Ramos (cell line): Measurements from ENCODE around the gene KLHL21.

Experiments used
- in situ Hi-C: fragments of 300-500 bp; cut with MboI; formaldehyde crosslinking; loops from one replicate; pipeline ENCODE4 v1.14.3; 2022; ENCODE audit warnings: low sequenced_read_pairs; ENCODE audit not compliant: unreplicated experiment

Gene KLHL21, protein sequence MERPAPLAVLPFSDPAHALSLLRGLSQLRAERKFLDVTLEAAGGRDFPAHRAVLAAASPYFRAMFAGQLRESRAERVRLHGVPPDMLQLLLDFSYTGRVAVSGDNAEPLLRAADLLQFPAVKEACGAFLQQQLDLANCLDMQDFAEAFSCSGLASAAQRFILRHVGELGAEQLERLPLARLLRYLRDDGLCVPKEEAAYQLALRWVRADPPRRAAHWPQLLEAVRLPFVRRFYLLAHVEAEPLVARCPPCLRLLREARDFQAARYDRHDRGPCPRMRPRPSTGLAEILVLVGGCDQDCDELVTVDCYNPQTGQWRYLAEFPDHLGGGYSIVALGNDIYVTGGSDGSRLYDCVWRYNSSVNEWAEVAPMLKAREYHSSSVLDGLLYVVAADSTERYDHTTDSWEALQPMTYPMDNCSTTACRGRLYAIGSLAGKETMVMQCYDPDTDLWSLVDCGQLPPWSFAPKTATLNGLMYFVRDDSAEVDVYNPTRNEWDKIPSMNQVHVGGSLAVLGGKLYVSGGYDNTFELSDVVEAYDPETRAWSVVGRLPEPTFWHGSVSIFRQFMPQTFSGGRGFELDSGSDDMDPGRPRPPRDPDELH

DNA sequence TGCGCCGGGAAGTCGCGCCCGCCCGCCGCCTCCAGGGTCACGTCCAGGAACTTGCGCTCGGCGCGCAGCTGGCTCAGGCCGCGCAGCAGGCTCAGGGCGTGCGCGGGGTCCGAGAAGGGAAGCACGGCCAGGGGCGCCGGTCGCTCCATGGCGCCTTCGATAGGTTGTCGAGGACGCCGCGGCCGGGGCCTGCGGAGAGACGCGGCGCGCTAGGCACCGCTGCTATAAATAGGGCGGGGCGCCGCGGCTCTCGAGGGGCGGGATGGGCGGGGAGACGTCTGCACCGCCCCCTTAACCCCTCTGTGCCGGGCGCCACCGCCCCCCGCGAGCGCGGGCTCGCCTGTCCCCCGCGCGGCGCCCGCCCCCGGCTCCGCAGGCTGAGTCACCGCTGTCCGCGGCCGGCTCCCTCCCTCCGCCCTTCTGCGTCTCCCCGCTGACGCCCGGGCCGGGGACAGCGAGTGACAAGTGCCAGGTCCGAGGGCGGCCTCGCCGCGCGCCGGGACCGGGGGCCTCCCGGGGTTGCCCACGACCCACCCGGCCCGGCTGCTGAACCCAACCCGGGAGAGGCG lies at the start of gene KLHL21:
Gene KLHL21 (minus strand): TSS at position 201 of the 569 bp plus-strand sequence. CDS start 52 bp downstream, at position 149.
- in situ Hi-C loops = no loop called here

DNA sequence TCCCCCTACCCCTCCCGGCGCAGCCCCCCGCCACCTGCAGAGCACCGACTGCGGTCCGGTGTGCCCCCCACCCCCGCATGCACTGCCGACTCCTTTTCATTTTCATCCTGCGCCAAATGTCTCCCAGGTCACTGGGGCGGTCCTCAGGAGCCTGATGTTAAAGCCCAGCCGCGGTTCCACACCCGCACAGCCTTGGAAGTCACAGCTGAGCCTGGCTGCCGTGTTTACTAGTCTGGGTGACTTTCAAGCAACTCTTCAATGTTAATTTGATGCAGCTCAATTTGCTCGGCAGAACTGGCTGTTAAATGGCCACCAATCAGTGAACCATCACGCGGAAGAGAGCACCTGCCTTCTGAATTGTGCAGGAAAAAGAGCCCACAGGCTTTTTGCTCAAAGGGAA lies 49.2 kb upstream of the KLHL21 start:
- in situ Hi-C loops = no loop called here

DNA sequence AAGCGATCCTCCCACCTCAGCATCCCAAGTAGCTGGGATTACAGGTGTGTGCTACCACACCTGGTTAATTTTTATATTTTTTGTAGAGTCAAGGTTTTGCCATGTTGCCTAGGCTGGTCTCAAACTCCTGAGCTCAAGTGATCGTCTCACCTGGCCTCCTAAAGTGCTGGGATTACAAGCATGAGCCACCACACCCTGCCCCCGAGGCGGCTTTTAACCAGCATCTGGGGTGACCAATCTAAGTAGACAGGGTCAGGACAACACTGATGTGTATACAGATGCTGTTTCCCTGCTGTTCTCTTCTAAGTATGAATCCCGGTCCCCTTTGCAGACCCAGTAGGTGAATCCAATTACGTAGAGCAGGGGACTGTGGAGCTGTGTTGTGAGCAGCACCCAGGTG lies 45.9 kb upstream of the KLHL21 start:
- in situ Hi-C loops = loop anchor here (25.0 kb wide), 1 partner anchor 161 kb away; the partner anchor contains the start of gene PLEKHG5

DNA sequence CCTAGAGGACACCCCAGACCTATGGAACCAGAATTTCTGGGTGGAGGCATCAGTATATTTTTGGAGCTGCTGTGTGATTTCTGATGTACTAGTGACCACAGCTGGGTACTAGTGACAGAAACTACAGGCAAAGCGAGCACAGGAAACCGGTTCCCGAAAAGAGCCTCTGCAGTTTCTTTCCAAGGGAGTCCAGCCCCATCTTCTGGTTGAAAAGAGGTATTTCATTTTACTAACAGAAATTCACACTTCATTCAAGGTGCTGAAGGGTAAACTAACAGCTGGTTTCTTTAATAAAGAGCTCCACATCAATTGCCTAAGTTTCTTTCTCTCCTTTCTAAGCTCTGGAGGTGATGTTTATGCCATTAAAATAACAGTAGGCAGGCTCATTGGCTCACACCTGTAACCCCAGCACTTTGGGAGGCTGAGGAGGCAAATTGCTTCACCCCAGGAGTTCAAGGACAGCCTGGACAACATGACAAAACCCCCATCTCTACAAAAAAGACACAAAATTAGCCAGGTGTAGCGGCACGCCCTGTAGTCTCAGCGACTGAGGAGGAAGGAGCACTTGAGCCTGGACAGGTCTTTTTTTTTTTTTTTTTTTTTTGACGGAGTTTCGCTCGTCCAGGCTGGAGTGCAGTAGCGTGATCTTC lies 44.0 kb upstream of the KLHL21 start:
- in situ Hi-C loops = loop anchor here (25.0 kb wide), 1 partner anchor 159 kb away; the partner anchor contains the start of gene PLEKHG5

DNA sequence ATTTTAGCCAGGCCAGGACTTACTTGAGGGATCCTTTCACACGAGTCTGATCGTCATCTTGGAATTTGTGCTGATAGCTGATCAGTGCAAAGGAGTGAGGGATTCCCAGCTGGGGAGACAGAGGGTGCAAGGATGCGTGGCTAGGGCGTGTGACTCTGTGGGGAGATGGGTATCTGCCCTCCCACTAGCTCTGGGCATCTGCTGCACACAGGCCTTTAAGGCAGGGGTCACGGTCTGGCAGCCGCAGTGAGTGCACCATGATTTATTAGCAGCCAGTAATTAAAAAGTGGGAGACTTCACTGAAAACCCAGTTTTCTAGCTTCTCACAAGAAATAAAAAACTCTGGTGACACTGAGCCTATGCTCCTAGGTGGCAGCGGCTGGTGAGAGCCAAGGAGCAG lies 42.3 kb upstream of the KLHL21 start:
- in situ Hi-C loops = loop anchor here (25.0 kb wide), 1 partner anchor 158 kb away; the partner anchor contains the start of gene PLEKHG5

DNA sequence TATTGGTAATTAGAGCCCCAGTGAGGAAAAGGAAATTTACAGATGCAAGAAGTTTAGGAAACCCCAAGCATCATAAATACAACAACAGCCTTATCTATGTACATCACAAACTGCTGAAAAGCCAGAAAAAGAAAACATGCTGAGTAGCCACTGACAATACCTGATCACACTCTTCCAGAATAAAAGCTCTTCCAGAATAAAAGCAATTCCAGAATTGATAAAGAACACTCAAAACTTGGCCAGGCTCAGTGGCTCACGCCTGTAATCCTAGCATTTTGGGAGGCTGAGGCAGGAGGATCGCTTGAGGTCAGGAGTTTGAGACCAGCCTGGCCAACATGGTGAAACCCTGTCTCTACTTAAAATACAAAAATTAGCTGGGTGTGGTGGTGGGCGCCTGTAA lies 38.2 kb upstream of the KLHL21 start:
- in situ Hi-C loops = loop anchor here (25.0 kb wide), 1 partner anchor 154 kb away; the partner anchor contains the start of gene PLEKHG5

DNA sequence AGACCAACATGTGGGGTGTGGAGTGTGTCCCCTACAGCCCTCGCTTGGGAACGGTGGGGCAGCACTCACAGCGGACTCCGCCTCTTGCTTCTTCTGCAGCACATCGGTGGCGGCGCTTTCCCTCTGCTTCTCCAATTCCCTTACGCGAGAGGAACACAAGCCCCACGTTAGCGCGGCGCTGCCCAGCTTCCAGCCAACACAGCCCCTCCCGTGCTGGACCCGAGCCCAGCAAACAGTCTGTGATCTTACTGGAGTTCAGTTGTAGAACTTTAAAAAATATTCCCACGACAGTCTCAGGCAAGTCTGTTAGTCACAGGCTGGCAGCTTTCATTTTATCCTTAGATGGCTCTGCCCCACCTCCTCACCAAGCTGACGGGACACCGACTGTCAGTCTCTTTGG lies 35.6 kb upstream of the KLHL21 start:
- in situ Hi-C loops = loop anchor here (25.0 kb wide), 1 partner anchor 151 kb away; the partner anchor contains the start of gene PLEKHG5

DNA sequence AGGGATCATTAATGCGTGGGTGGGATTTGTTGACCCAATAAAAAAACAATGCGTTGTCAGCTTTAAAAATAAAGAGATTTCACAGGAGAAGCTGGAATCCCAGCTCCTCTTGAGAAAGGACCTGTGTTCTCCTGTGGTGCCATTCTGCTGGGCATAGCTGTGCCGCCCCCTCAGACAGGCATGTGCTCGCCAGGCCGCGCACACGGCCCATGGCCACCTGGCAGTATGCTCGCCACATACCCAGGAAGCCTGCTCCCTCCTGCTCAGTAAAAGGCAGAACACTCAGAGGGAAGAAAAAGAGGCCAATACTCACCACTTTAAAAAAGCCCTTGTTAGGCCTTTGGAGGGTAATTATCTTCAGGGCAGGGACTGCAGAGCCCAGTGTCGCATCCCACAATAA lies 35.1 kb upstream of the KLHL21 start:
- in situ Hi-C loops = loop anchor here (25.0 kb wide), 1 partner anchor 150 kb away; the partner anchor contains the start of gene PLEKHG5

DNA sequence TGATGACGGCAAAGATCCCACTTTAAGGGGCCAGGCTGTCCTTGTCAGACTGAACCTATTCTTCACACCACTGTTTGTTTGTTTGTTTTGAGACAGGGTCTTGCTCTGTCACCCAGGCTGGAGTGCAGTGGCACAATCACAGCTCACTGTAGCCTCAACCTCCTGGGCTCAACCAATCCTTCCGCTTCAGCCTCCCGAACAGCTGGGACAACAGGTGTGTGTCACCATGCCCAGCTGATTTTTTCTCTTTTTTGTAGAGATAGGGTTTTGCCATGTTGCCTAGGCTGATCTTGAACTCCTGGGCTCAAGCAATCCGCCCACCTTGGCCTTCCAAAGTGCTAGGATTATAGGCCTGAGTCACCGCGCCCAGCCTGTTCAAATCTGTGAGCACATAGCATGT lies 34.1 kb upstream of the KLHL21 start:
- in situ Hi-C loops = loop anchor here (25.0 kb wide), 1 partner anchor 149 kb away; the partner anchor contains the start of gene PLEKHG5

DNA sequence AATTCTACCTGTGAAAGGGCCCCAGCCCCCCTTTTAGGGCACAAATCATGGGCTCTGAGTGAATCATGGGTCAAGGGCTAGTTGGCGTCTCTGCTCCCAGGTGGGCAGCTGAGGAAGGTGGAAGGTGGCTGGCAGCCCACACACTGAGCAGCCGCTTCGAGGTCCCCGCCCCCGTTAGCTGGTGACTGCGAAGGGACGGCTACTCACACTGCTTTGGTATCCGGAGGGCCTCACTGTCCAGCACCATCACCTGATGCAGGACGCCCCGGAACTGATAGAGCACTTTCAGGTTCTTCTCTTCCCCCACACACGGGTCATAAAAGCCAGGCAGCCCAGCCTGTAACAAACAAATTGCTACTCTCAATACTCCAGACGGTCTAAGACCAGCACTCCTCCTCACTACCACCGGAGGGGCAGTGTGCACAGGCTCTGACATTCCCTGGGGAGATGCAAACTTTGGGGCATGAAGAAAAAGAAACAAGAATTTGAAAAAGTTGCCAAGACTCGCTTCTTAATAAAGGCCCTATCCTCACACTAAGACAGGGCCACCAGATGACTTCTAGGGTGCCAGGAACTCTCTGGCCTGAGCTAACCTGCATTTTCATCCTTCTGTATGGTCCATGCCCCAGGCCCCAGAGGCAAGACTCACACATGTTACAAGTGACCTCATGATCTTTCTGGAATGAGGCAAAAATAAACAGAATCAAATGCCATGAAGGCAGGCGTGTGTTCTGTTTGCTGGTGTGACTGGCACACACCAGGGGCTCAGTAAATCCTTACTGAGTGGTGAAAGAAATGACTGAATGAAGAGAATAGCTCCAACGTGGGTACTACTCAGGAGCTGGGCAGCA lies 33.5 kb upstream of the KLHL21 start:
- in situ Hi-C loops = loop anchor here (25.0 kb wide), 1 partner anchor 149 kb away; the partner anchor contains the start of gene PLEKHG5

DNA sequence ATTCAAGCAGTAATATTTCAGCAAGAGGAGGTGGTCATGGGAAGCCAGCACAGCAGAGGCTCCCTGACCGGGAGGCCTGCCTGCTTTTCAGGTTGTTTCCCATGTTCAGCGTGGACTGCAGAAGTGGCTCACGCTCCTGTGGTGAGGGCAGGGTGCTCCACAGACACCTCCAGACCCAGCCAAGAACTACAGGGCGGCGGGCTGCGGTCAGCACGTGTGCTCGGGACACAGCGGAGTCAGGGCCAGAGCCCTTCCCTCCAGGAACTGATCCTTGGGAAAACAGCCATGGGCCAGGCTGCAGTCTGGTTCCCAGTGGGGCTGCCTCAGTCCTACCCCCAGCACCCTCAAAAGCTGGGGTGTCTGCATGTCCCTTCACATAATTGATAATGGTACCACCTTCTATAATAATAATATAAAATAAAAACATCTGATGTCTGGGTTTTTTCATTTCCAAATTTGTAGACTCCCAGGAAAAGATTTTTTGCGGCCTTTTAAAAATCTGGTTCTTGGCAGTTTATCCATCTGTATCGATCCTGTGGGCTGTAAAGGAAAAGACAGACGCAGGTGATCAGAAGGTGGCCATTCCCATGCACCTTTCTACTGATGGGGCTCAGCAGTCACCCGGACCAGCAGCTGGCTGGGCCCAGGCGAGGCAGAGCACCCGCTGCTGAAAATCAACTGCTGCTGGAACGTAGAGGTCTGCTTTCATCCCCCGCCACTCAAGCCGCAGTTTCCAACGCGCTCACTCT lies 32.7 kb upstream of the KLHL21 start:
- in situ Hi-C loops = loop anchor here (25.0 kb wide), 1 partner anchor 148 kb away; the partner anchor contains the start of gene PLEKHG5

DNA sequence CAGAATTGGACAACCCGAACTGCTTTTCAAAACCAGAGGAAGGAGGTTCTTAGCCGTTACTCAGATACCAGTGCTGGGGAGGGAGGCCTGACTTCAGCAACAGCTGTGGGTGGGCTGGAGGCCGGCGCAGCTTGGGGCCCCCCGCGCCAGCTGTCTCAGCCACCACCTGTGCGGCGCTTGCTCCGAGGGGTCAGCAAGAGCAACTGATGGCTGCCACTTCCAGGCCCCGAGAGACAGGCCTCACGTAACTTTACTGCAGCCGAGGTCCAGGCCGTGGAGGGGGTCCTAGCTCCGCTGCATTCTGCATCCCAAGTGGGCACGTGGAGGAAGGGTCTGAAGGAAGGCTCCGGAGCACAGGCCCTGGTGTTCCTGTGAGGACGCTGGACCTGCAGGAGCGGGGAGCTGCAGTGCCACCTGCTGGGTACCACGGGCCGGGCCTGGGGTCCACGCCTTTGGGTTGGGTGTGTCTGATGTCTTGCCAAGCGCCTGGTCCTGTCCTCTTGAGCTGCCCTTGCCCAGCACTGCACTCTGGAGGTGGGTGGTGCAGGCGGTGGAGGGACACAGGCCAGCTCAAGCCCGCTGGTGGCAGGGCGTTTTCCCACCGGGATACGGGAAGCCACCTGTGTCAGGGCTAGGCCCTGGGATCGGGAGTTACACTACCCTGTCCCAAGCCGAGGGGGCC lies 31.8 kb upstream of the KLHL21 start:
- in situ Hi-C loops = loop anchor here (25.0 kb wide), 1 partner anchor 147 kb away; the partner anchor contains the start of gene PLEKHG5

DNA sequence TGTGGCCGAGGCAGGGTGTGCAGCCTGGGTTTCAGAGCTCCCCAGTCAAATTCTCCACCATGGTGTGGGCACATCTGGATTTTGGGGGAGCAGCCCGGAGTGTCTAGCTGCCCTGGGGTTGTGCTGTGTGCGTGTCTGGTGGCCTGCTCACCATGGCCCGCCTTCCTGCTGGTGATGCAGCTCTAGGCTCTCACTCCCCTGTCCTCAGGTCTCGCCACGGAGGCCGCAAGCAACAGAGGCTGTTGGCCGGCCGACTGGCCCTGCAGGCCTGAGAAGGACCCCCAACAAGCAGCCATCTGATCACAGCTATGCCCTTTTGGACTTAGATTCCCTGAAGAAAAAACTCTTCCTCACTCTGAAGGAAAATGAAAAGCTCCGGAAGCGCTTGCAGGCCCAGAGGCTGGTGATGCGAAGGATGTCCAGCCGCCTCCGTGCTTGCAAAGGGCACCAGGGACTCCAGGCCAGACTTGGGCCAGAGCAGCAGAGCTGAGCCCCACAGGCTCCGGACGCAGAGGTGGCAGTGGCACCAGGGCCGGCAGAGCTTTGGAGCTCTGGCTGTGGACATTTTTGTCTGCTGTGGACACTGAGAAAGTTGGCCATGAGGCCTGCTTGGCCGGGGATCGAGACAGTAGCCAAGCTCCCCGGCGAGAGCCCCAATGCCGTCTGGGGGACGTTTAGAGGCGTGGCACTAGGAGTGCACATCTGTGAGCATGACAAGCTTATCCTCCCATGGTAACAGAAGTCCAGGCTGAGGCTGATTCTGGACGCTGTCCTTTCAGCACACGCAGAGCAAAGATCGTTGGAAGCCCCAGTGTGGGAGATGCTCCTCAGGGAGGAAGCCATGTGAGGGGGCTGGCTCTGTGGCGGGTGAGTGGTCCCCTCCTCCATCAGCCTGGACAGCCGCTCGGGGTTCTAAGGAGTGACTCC lies 30.2 kb upstream of the KLHL21 start:
- in situ Hi-C loops = loop anchor here (25.0 kb wide), 1 partner anchor 146 kb away; the partner anchor contains the start of gene PLEKHG5

DNA sequence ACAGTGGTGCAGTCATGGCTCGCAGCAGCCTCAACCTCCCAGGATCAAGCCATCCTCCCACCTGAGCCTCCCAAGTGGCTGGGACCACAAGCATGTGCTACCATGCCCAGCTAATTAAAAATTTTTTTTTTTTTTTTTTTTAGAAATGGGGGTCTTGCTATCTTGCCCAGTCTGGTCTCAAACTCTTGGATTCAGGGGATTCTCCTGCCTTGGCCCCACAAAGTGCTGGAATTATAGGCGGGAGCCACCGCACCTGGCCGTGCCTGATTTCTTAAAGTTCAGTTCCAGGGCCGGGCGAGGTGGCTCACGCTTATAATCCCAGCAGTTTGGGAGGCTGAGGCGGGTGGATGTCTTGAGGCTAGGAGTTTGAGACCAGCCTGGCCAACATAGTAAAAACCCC lies 28.4 kb upstream of the KLHL21 start:
- in situ Hi-C loops = loop anchor here (25.0 kb wide), 1 partner anchor 144 kb away; the partner anchor contains the start of gene PLEKHG5

DNA sequence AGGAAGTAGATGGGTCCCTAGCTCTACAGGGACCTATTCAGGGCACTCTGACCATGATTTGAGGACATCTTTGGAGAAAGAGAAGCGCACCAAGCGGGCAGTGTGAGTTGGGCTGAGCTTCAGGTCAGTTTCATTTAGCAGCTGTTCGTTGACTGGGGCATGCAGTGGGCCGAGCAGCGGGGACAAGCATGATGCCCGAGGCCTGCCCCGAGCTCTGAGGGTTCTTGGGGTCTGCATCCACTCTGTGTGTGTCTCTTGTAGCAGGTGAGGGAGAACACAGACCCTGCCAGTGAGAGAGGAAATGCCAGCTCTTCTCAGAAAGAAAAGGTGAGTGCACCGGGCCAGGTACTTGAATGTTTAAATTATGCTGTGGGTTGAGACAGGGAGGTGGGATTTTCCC lies 27.4 kb upstream of the KLHL21 start:
- in situ Hi-C loops = loop anchor here (25.0 kb wide), 1 partner anchor 143 kb away; the partner anchor contains the start of gene PLEKHG5

DNA sequence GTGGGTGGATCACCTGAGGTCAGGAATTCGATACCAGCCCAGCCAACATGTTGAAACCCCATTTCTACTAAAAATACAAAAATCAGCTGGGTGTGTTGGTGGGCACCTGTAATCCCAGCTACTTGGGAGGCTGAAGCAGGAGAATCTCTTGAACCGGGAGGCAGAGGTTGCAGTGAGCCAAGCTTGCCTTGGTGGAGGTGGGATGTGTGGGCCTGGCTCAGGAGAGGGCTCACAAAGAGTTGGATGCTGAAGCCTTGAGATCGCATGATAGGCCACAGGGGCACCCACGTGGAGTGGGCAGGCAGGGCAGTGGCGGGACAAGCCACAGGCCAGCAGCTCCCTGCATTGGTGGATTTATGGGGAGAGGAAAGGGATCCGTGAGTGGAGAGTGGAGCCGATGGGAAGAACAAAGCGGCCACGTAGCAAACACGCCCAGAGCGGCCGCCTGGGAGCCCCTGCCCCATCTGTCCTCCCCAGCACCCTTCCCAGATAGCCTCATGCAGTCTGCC lies 26.4 kb upstream of the KLHL21 start:
- in situ Hi-C loops = loop anchor here (25.0 kb wide), 1 partner anchor 142 kb away; the partner anchor contains the start of gene PLEKHG5
